ENCODE measurements around the gene PPM1L. TPM values are rescaled to one million over a fixed set of nuclear protein-coding genes. Genes with fewer than 3 reads are reported as not detected.

Gene PPM1L
- total RNA-seq, 6 experiments from 2014 or later, result 1.3 to 1.7 (median 1.6) TPM

DNA sequence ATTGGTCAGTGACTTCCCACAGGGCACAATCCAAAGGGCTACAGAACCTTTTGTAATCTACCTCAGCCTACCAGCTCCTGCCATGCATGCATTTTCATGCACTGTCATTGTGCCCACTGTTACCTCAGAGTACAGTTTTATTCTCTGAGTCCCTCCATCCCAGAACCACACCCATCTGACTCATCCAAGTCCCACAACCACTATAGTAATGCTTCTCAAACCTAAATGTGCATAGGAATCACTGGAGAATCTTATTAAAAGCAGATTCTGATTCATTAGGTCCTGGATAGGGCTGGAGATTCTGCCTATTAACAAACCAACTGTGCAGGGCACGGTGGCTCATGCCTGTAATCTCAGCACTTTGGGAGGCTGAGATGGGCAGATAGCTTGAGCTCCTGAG, 352.8 kb downstream of the PPM1L start:
- H3K27ac Mint-ChIP-seq, result no peak overlapping the region
- peaks cover 3% of the 10 kb centered on the region; the same call in 1 of the 2 replicates for H3K27me3 Mint-ChIP-seq (ENCODE audit: insufficient read depth)
- H3K9me3 Mint-ChIP-seq, result peaks cover under 1% of the 10 kb centered on the region; the same call in 1 of the 2 replicates
- H3K4me3 Mint-ChIP-seq, result no peak overlapping the region
- no peaks in the 10 kb centered on the region; the same call in 1 of the 2 replicates for H3K4me1 Mint-ChIP-seq (ENCODE audit: low read depth)
- DNase-seq, result no peak
- TF ChIP-seq, protein P1, sequence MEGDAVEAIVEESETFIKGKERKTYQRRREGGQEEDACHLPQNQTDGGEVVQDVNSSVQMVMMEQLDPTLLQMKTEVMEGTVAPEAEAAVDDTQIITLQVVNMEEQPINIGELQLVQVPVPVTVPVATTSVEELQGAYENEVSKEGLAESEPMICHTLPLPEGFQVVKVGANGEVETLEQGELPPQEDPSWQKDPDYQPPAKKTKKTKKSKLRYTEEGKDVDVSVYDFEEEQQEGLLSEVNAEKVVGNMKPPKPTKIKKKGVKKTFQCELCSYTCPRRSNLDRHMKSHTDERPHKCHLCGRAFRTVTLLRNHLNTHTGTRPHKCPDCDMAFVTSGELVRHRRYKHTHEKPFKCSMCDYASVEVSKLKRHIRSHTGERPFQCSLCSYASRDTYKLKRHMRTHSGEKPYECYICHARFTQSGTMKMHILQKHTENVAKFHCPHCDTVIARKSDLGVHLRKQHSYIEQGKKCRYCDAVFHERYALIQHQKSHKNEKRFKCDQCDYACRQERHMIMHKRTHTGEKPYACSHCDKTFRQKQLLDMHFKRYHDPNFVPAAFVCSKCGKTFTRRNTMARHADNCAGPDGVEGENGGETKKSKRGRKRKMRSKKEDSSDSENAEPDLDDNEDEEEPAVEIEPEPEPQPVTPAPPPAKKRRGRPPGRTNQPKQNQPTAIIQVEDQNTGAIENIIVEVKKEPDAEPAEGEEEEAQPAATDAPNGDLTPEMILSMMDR (IDR thresholded peaks at IDR 0.05), result no peak
- H3K36me3 Mint-ChIP-seq (ENCODE audit: low read depth), result no peaks in the 10 kb centered on the region

GRCh38 chr3:161117646-161118045, 361.6 kb downstream of the PPM1L start:
- H3K27ac Mint-ChIP-seq, result no peak overlapping the region
- no peaks in the 10 kb centered on the region; the same call in 1 of the 2 replicates for H3K36me3 Mint-ChIP-seq (ENCODE audit: low read depth)
- peaks cover 30% of the 10 kb centered on the region for H3K9me3 Mint-ChIP-seq
- TF ChIP-seq, protein P1 (IDR thresholded peaks at IDR 0.05), result no peak
- H3K27me3 Mint-ChIP-seq (ENCODE audit: insufficient read depth), result no peaks in the 10 kb centered on the region
- no peak overlapping the region for H3K4me3 Mint-ChIP-seq
- no peak for DNase-seq
- H3K4me1 Mint-ChIP-seq (ENCODE audit: low read depth), result no peaks in the 10 kb centered on the region

DNA sequence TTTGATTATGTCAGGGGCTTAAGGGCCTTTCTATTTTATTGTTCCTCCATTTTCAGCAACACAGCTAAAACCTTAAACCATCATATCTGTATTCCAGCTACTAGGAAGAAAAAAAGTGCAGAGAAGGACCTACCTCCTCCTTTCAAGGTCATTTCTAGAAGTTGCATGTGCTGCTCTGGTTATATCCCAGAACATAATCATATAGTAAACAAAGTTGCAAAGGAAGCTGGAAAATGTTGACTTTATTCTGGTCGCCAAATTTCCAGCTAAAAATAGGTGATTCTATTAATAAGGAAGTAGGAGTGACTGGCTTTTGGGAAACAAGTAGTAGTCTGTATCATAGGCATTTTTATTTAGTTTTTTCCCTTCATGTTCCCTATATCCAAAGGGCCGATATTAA, 370.5 kb downstream of the PPM1L start:
- no peak for DNase-seq
- TF ChIP-seq, protein P1 (IDR thresholded peaks at IDR 0.05), result no peak
- Mint-ChIP-seq H3K36me3 (ENCODE audit: low read depth) (peaks cover 3% of the 10 kb centered on the region; the same call in 1 of the 2 replicates), H3K4me3 (no peak overlapping the region), H3K9me3 (peaks cover 22% of the 10 kb centered on the region), H3K4me1 (ENCODE audit: low read depth) (no peaks in the 10 kb centered on the region), H3K27ac (no peak overlapping the region), H3K27me3 (ENCODE audit: insufficient read depth) (peaks cover 1% of the 10 kb centered on the region; the same call in 1 of the 2 replicates)

Other genes starting within 250 kb of the PPM1L start
- gene KPNA4, start 190.7 kb upstream of the PPM1L start, total RNA-seq (2021; fragmentation: NEBNext Ultra II Directional; extraction: Animal tissue kit (Norgen Biotek cat#: 25700)), result 100 to 1,000 TPM in 2 of 6 experiments, 10 to 100 TPM in 4; 72.4 to 113 (median 99.0) TPM
- under 1 TPM in 3 of 6 experiments, not detected in 3; 0.14 to 0.22 (median 0.17) TPM for gene ARL14, start 79.1 kb upstream of the PPM1L start, total RNA-seq (2021; fragmentation: NEBNext Ultra II Directional; extraction: Animal tissue kit (Norgen Biotek cat#: 25700))